ENCODE data around the gene CEBPZOS. TPM values are rescaled to one million over a fixed set of nuclear protein-coding genes. Genes with fewer than 3 reads are reported as not detected.

CEBPZOS gene
- total and polyA plus RNA-seq, 10 of the 15 experiments (the other 5 are each of a cell fraction or from before 2014, with no cell fraction given): 22.9 to 50.8 (median 39.1) TPM

DNA sequence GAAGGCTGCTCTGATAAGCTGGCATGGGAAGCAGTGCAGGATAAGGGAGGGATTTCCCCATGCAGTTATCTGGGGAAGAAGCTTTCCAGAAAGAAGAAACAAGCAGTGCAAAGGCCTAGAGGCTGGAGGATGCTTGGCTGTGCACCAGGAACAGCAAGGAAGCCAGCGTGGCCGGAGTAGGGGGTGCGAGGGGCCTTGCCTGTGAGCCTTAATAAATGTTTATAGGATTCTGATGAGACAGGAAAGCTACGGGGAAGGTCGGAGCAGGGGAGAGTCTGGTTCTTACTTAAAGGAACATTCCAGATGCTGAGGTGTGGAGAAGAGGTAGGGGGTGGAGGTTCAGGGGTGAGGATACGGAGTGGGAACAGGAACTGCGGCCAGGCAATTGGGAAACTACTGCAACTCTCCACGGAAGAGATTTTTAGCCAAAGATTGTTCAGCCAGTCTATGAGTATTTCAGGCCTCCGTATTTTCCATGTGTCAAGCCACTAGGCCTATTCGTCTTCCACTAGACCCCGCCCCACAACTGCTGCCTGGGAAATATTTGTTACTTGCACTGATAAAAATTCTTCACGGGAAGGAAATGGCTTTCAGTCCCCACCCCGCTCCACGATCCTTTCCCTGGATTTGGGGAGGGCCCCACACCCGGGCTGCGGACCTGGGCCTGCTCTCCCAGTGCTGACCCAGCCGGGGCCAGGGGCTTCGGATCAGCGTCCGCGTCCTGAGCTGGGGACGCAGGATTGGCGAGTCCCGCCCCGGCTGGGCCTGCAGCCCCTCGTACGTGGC, 40.0 kb upstream of the CEBPZOS start (continued):
- TF ChIP-seq JUNB (IDR thresholded peaks at IDR 0.05) (no peak), ESRRA (IDR thresholded peaks at IDR 0.05; ENCODE audit: low read length) (no peak), CBX3 (IDR thresholded peaks at IDR 0.05; ENCODE audit: borderline replicate concordance, low read depth) (no peak), ZBTB40 (IDR thresholded peaks at IDR 0.05; ENCODE audit: borderline replicate concordance) (no peak), SPI1 (IDR thresholded peaks at IDR 0.05; ENCODE audit: borderline replicate concordance, insufficient read depth, low read depth, low read length) (0 out of 2 replicates have a peak, but pooled peaks have one; percentile 16), SIX5 (IDR thresholded peaks at IDR 0.05; ENCODE audit: low read depth, low read length, severe bottlenecking) (no peak), SIN3A (IDR thresholded peaks at IDR 0.05; ENCODE audit: low read depth, low read length) (0 out of 2 replicates have a peak, but pooled peaks have one; percentile 14), PML (IDR thresholded peaks at IDR 0.05; ENCODE audit: low read length) (no peak), ETV6 (conservative IDR thresholded peaks at IDR 0.05 in 1 of 2, IDR thresholded peaks at IDR 0.05 in 1 of 2; ENCODE audit: borderline replicate concordance in 1 of 2, low read depth in 1 of 2) (no peak)
- TF ChIP-seq, protein P1, sequence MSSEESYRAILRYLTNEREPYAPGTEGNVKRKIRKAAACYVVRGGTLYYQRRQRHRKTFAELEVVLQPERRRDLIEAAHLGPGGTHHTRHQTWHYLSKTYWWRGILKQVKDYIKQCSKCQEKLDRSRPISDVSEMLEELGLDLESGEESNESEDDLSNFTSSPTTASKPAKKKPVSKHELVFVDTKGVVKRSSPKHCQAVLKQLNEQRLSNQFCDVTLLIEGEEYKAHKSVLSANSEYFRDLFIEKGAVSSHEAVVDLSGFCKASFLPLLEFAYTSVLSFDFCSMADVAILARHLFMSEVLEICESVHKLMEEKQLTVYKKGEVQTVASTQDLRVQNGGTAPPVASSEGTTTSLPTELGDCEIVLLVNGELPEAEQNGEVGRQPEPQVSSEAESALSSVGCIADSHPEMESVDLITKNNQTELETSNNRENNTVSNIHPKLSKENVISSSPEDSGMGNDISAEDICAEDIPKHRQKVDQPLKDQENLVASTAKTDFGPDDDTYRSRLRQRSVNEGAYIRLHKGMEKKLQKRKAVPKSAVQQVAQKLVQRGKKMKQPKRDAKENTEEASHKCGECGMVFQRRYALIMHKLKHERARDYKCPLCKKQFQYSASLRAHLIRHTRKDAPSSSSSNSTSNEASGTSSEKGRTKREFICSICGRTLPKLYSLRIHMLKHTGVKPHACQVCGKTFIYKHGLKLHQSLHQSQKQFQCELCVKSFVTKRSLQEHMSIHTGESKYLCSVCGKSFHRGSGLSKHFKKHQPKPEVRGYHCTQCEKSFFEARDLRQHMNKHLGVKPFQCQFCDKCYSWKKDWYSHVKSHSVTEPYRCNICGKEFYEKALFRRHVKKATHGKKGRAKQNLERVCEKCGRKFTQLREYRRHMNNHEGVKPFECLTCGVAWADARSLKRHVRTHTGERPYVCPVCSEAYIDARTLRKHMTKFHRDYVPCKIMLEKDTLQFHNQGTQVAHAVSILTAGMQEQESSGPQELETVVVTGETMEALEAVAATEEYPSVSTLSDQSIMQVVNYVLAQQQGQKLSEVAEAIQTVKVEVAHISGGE (CRISPR knock-in tag; IDR thresholded peaks at IDR 0.05): no peak
- TF ChIP-seq, protein P2, sequence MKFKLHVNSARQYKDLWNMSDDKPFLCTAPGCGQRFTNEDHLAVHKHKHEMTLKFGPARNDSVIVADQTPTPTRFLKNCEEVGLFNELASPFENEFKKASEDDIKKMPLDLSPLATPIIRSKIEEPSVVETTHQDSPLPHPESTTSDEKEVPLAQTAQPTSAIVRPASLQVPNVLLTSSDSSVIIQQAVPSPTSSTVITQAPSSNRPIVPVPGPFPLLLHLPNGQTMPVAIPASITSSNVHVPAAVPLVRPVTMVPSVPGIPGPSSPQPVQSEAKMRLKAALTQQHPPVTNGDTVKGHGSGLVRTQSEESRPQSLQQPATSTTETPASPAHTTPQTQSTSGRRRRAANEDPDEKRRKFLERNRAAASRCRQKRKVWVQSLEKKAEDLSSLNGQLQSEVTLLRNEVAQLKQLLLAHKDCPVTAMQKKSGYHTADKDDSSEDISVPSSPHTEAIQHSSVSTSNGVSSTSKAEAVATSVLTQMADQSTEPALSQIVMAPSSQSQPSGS (IDR thresholded peaks at IDR 0.05; ENCODE audit: low read length): no peak
